Prostate gland (tissue), 2 donors: ENCODE results near the gene CCNC.

Experiments used
- POLR2A ChIP-seq: fragments of 450-650 bp; IDR thresholded peaks from one replicate; pipeline ENCODE4 v1.6.1; 2016; ENCODE audit warnings: antibody characterized with exemption, mild to moderate bottlenecking
- POLR2AphosphoS5 ChIP-seq: sonication (generic); formaldehyde crosslinking; IDR thresholded peaks from one replicate; pipeline ENCODE4 v1.6.1; 2017; ENCODE audit warnings: antibody characterized with exemption
- TF ChIP-seq, protein P1 (sequence below), 4 experiments: fragments of 200-600 bp in 2 of 4; fragments of 450-650 bp in 2 of 4; sonication (generic) in 2 of 4; IDR thresholded peaks; 1 replicate in 3 of 4; 2 replicates in 1 of 4; pipeline ENCODE4 v1.5.1; 2016 to 2019; ENCODE audit warnings: antibody characterized with exemption in 4 of 4, mild to moderate bottlenecking in 2 of 4, moderate library complexity in 2 of 4

DNA sequence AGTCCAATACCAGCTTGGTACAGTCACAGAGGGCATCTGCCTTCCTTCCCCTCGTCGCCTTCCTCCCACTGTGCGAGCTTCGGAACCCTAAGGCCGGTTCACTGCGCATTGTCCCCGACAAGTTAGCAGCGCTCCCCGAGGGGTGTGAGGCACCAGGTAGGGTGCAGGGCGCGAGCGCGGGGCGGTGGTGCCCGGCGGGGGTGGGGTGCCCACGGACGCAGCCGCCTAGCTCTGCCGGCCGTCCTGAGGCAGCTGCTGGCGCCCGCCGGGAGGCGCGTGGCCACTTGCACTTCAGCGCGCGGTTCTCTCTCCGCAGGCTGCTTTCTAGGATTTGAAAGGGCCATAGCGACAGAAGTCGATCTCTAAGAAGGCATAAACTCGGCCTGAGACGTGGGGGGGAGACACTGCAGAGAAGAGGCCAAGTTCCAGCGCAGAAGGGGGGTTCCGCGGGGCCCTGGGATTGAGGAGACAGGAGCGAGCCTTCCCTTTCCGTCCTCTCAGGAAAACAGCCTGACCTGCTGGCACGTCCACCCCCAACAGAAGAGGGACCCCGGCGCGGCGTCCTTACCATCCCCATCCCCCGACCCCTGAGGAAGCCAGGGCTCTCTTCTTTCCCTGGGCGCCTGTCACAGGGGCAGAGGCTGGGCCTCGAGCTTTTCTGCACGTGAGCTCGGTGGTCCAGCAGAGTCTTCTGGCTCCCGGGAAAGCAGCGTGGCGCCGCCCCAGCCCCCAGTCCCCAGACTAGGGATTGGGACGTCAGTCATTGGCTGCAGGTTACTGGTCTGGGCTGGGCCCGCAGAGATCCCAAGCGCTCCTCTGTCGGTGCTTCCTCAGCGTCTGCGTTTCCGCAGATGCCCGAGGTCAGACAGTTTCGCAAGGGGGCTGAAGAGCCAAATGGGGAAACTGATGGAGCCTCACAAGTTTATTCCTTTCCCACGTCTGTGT, 22.5 kb upstream of the CCNC start:
- no peak for TF ChIP-seq POLR2A
- TF ChIP-seq, protein P1, sequence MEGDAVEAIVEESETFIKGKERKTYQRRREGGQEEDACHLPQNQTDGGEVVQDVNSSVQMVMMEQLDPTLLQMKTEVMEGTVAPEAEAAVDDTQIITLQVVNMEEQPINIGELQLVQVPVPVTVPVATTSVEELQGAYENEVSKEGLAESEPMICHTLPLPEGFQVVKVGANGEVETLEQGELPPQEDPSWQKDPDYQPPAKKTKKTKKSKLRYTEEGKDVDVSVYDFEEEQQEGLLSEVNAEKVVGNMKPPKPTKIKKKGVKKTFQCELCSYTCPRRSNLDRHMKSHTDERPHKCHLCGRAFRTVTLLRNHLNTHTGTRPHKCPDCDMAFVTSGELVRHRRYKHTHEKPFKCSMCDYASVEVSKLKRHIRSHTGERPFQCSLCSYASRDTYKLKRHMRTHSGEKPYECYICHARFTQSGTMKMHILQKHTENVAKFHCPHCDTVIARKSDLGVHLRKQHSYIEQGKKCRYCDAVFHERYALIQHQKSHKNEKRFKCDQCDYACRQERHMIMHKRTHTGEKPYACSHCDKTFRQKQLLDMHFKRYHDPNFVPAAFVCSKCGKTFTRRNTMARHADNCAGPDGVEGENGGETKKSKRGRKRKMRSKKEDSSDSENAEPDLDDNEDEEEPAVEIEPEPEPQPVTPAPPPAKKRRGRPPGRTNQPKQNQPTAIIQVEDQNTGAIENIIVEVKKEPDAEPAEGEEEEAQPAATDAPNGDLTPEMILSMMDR (IDR thresholded peaks at IDR 0.05) = no peak
- TF ChIP-seq POLR2AphosphoS5 = no peak
